ENCODE measurements around the gene HSD17B1. TPM values are rescaled to one million over a fixed set of nuclear protein-coding genes. Genes with fewer than 3 reads are reported as not detected.

Gene HSD17B1
- total RNA-seq, 4 donors from 2014 or later = 0.49 to 4.1 (median 1.2) TPM

GRCh38 chr17:42536372-42537155 is 16.2 kb upstream of the HSD17B1 start:
- no peak for TF ChIP-seq CTCF (IDR thresholded peaks at IDR 0.05; ENCODE audit: low read depth)

DNA sequence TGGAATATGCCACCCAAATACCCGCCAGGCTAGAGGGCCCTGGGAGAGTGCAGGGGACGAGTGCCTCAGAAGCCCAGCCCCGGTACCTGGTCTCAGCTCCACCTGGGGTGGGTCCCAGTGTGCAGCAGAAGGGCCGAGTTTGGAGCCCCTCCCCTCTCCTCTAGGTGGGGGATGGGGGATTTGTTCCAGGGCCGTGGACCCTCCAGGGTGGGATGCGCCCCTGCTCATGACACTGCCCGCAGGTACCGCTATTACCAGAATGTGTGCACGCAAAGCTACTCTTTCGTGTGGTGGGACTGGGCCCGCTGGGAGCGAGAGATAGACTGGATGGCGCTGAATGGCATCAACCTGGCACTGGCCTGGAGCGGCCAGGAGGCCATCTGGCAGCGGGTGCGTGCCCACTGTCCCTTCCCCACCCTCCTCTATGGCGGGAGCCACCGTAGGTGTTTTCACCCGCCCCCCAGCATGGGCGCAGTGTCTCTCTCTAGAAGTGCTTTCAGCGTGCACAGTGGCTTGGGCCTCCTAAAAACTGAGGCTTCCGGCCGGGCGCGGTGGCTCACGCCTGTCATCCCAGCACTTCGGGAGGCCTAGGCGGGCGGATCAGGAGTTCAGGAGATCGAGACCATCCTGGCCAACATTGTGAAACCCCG is 15.4 kb upstream of the HSD17B1 start:
- no peak for TF ChIP-seq CTCF (IDR thresholded peaks at IDR 0.05; ENCODE audit: low read depth)

GRCh38 chr17:42537826-42538451 is 14.8 kb upstream of the HSD17B1 start:
- no peak for TF ChIP-seq CTCF (IDR thresholded peaks at IDR 0.05; ENCODE audit: low read depth)

GRCh38 chr17:42538482-42538881 is 14.2 kb upstream of the HSD17B1 start:
- TF ChIP-seq CTCF (IDR thresholded peaks at IDR 0.05; ENCODE audit: low read depth) = no peak

GRCh38 chr17:42541041-42541833 is 11.5 kb upstream of the HSD17B1 start:
- no peak for TF ChIP-seq CTCF (IDR thresholded peaks at IDR 0.05; ENCODE audit: low read depth)

GRCh38 chr17:42543190-42544079 is 9.3 kb upstream of the HSD17B1 start:
- TF ChIP-seq CTCF (IDR thresholded peaks at IDR 0.05; ENCODE audit: low read depth) = no peak
